ENCODE results near the gene GPATCH8.
"Not testable (repeated sequence)": the region's sequence is repeated elsewhere in the genome, so short reads cannot be mapped to it uniquely, and the experiment has no call there.

Gene GPATCH8

DNA sequence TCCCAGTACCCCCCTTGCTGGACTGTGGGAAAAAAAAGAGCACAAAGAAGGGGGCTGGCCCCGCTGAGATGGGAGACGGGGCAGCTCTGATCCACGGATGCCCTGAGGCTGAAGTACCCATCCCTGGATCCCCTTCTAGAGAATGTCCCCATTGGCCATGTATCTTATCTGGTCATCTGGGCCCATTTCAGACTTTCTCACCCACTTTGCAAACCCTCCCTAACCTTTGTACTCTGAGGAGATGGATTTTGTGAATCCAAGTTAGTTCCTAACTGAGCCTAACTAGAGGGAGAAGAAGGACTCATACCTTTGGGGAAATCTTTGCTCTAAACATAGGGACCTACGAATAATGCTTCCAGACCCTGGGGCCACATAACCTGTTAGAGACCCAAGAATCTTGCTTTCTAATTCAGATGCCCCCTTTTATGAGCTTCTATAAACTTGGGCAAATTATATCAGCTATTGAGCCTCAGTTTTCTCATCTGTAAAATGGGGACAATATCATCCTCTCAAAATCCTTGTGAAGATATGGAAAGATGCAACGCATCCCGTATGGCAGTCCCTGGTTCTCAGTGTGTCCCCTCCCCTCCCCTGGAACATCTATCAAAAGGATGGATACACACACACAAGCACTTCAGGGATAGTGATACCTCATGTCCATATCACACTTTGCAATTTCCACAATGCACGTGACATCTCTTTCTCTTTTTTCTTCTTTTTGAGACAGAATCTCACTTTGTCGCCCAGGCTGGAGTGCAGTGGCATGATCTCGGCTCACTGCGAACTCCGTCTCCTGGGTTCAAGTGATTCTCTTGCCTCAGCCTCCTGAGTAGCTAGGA lies 37.3 kb upstream of the GPATCH8 start:
- Histone ChIP-seq H3K4me1 (ENCODE audit: control insufficient read depth, insufficient read depth, low read length) (peaks cover 4% of the 10 kb centered on the region), H3K27me3 (ENCODE audit: control insufficient read depth in 1 of 2, insufficient read depth in 2 of 2, low read length in 2 of 2) (peaks cover 0 to 9% of the 10 kb centered on the region in 2 donors), H3K9ac (ENCODE audit: low read length in 2 of 2) (no peak overlapping the region), H3K4me3 (ENCODE audit: low read length in 2 of 2) (no peak overlapping the region), H3K9me3 (ENCODE audit: control insufficient read depth in 2 of 2, low read length in 2 of 2) (no peaks in the 10 kb centered on the region), H3K27ac (ENCODE audit: low read length) (no peak overlapping the region), H3K36me3 (ENCODE audit: control insufficient read depth in 2 of 2, insufficient read depth in 2 of 2, low read length in 2 of 2) (no peaks in the 10 kb centered on the region)

DNA sequence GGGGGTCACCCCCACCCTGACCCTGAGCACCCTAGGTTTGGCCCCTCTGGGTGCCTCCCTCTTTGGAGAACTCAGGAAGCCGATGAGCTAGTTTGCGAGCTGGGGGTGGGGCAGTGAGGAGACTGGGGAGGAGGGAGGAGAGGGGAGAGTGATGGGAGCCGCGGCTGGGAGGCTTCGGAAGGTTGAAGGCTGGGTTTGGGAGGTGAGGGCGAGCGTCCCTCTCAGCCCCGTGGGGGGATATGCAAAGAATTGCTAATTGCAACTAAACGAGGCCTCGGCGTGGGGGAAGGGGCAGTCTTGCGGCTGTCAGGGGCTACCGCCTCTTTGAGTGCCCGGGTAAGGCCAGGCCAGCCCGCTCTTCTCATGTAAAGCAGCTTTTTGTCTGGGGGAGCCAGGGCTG lies 36.5 kb upstream of the GPATCH8 start:
- no peaks in the 10 kb centered on the region for H3K9me3 ChIP-seq (ENCODE audit: control insufficient read depth in 2 of 2, low read length in 2 of 2)
- H3K36me3 ChIP-seq (ENCODE audit: control insufficient read depth in 2 of 2, insufficient read depth in 2 of 2, low read length in 2 of 2): no peaks in the 10 kb centered on the region
- peaks cover 4% of the 10 kb centered on the region for H3K4me1 ChIP-seq (ENCODE audit: control insufficient read depth, insufficient read depth, low read length)
- no peak overlapping the region for H3K9ac ChIP-seq (ENCODE audit: low read length in 2 of 2)
- no peak overlapping the region for H3K4me3 ChIP-seq (ENCODE audit: low read length in 2 of 2)
- peaks cover 0 to 9% of the 10 kb centered on the region in 2 donors for H3K27me3 ChIP-seq (ENCODE audit: control insufficient read depth in 1 of 2, insufficient read depth in 2 of 2, low read length in 2 of 2)
- H3K27ac ChIP-seq (ENCODE audit: low read length): no peak overlapping the region

- peaks cover 13% of the 10 kb centered on the region for H3K4me1 ChIP-seq (ENCODE audit: control insufficient read depth, insufficient read depth, low read length)
- not testable (repeated sequence) for H3K9ac ChIP-seq (ENCODE audit: low read length in 2 of 2); H3K36me3 ChIP-seq (ENCODE audit: control insufficient read depth in 2 of 2, insufficient read depth in 2 of 2, low read length in 2 of 2); H3K27me3 ChIP-seq (ENCODE audit: control insufficient read depth in 1 of 2, insufficient read depth in 2 of 2, low read length in 2 of 2); H3K4me3 ChIP-seq (ENCODE audit: low read length in 2 of 2); H3K27ac ChIP-seq (ENCODE audit: low read length); H3K9me3 ChIP-seq (ENCODE audit: control insufficient read depth in 2 of 2, low read length in 2 of 2)
These were observed 34.7 kb upstream of the GPATCH8 start for GRCh38 chr17:44537922-44538321.

DNA sequence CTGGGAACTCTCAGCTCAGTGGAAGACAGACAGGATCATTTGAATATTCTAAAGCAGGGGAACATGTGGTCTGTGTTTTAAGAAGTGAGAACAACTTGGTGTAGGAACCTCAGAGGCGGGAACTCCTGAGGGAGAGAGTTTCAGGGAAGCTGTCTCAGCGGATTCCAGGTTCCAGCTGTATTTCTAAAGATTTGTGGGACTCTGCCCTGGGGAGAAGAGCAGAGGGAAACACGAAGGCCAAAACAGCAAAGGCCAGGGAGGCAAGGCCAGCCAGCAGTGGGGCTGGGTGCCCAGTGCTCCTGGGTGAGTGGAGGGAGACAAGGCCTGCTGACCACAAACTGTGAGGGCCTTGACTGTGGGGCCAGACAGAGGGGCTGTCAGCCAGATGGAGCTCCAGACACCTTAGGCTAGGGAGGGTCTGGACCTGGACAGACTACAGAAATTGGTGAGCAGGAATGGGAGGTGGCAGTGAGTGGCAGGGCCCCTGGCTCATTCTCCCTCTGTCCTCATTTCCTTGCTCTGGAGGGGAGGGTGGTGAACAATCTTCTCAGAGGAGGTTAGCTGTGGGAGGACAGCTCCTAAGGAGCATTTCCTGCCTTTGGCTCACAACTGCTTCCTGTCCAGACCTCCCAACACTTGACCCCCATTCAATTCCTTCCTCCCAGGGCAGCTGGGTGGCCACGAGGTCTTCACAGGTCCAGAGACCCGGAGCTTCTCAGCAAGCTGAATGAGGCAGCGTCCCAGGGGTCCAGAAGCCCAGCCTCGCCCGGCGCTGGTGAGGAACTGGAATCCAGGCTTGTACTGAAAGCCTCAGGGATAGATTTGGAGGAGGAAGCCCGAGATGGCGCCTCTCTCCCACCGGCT lies 33.1 kb upstream of the GPATCH8 start:
- Histone ChIP-seq H3K4me1 (ENCODE audit: control insufficient read depth, insufficient read depth, low read length) (peaks cover 13% of the 10 kb centered on the region), H3K36me3 (ENCODE audit: control insufficient read depth in 2 of 2, insufficient read depth in 2 of 2, low read length in 2 of 2) (no peaks in the 10 kb centered on the region), H3K27ac (ENCODE audit: low read length) (no peak overlapping the region), H3K9me3 (ENCODE audit: control insufficient read depth in 2 of 2, low read length in 2 of 2) (no peaks in the 10 kb centered on the region), H3K27me3 (ENCODE audit: control insufficient read depth in 1 of 2, insufficient read depth in 2 of 2, low read length in 2 of 2) (peaks cover 0 to 2% of the 10 kb centered on the region in 2 donors), H3K4me3 (ENCODE audit: low read length in 2 of 2) (no peak overlapping the region), H3K9ac (ENCODE audit: low read length in 2 of 2) (no peak overlapping the region)

DNA sequence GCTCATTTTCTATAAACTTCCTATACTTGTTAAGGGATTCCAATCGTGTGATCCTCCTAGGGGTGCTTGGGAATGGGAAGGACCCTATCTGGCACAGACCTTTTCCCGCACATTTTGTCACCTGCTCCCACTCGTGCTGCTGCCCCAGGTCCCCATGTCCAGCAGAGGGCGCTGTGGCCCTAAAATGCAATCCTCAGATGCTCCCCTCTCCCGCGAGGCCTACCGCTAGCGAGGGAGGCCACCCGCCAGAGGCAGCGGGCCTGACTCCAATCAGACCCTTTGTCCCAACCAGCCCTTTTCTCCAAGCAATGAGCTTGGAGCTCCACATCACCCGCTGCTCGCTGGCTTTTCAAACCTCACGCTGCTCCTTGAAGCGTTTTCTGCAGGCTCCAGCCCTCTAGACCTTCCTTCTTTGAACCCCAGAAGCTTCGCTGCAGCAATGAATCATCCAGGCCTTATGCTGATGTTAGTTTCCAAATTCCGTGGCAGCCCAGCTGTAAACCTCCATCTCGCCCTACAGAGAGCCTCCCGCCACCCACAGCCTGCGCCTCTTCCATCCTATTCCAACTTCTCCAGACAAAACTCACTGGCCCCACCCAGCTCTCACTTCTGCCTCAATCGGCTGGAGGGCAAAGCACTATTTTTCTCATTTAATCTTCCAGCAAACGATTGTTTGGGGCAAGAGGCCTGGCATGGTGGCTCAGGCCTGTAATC lies 30.5 kb upstream of the GPATCH8 start:
- Histone ChIP-seq H3K9ac (ENCODE audit: low read length in 2 of 2) (peak overlapping the region; percentile 34 to 62), H3K27me3 (ENCODE audit: control insufficient read depth in 1 of 2, insufficient read depth in 2 of 2, low read length in 2 of 2) (no peaks in the 10 kb centered on the region), H3K4me3 (ENCODE audit: low read length in 2 of 2) (peak overlapping the region; percentile 36 to 54), H3K27ac (ENCODE audit: low read length) (peak overlapping the region; percentile 31), H3K36me3 (ENCODE audit: control insufficient read depth in 2 of 2, insufficient read depth in 2 of 2, low read length in 2 of 2) (no peaks in the 10 kb centered on the region), H3K9me3 (ENCODE audit: control insufficient read depth in 2 of 2, low read length in 2 of 2) (no peaks in the 10 kb centered on the region), H3K4me1 (ENCODE audit: control insufficient read depth, insufficient read depth, low read length) (peaks cover 13% of the 10 kb centered on the region)

DNA sequence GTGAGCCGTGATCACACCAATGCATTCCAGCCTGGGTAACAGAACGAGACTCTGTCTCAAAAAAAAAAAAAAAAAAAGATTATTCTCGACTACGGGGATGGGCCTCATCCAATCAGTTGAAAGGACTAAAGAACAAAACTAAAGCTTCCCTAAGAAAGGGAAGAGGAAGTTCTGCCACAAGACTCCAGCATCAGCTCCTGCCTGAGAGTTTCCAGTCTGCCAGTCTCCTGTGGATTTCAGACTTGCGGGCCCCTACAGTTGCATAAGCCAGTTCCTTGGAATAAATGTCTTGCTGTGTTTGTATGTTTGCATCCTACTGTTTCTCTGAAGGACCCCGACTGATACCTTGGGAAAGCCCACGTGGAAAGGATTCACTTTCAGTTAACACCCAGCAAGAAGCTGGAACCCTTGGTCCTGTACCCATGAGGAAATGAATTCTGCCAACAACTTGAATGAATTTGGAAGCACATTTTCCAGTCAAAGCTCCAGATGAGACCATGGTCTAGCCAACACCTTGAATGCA lies 27.8 kb upstream of the GPATCH8 start:
- H3K9me3 ChIP-seq (ENCODE audit: control insufficient read depth in 2 of 2, low read length in 2 of 2): no peaks in the 10 kb centered on the region
- no peaks in the 10 kb centered on the region for H3K36me3 ChIP-seq (ENCODE audit: control insufficient read depth in 2 of 2, insufficient read depth in 2 of 2, low read length in 2 of 2)
- peaks cover 9% of the 10 kb centered on the region for H3K4me1 ChIP-seq (ENCODE audit: control insufficient read depth, insufficient read depth, low read length)
- H3K27me3 ChIP-seq (ENCODE audit: control insufficient read depth in 1 of 2, insufficient read depth in 2 of 2, low read length in 2 of 2): no peaks in the 10 kb centered on the region
- no peak overlapping the region for H3K9ac ChIP-seq (ENCODE audit: low read length in 2 of 2)
- H3K27ac ChIP-seq (ENCODE audit: low read length): no peak overlapping the region
- H3K4me3 ChIP-seq (ENCODE audit: low read length in 2 of 2): no peak overlapping the region

GRCh38 chr17:44529864-44530263 lies 26.7 kb upstream of the GPATCH8 start:
- H3K9ac ChIP-seq (ENCODE audit: low read length in 2 of 2): no peak overlapping the region
- no peak overlapping the region for H3K4me3 ChIP-seq (ENCODE audit: low read length in 2 of 2)
- H3K9me3 ChIP-seq (ENCODE audit: control insufficient read depth in 2 of 2, low read length in 2 of 2): no peaks in the 10 kb centered on the region
- H3K36me3 ChIP-seq (ENCODE audit: control insufficient read depth in 2 of 2, insufficient read depth in 2 of 2, low read length in 2 of 2): no peaks in the 10 kb centered on the region
- H3K27me3 ChIP-seq (ENCODE audit: control insufficient read depth in 1 of 2, insufficient read depth in 2 of 2, low read length in 2 of 2): no peaks in the 10 kb centered on the region
- peaks cover 9% of the 10 kb centered on the region for H3K4me1 ChIP-seq (ENCODE audit: control insufficient read depth, insufficient read depth, low read length)
- H3K27ac ChIP-seq (ENCODE audit: low read length): no peak overlapping the region

DNA sequence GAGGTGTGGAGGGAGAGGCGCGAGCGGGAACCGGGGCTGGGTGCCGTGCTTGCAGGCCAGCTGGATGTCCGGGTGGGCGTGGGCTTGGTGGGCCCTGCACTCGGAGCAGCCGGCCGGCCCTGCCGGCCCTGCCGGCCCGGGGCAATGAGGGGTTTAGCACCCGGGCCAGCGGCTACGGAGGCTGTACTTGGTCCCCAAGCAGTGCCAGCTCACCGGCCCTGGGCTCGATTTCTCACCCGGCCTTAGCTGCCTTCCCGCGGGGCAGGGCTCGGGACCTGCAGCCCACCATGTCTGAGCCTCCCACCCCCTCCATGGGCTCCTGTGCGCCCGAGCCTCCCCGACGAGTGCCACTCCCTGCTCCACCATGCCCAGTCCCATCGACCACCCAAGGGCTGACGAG lies 24.7 kb upstream of the GPATCH8 start:
- Histone ChIP-seq H3K4me3 (ENCODE audit: low read length in 2 of 2) (no peak overlapping the region), H3K36me3 (ENCODE audit: control insufficient read depth in 2 of 2, insufficient read depth in 2 of 2, low read length in 2 of 2) (no peaks in the 10 kb centered on the region), H3K9ac (ENCODE audit: low read length in 2 of 2) (no peak overlapping the region), H3K27ac (ENCODE audit: low read length) (no peak overlapping the region), H3K27me3 (ENCODE audit: control insufficient read depth in 1 of 2, insufficient read depth in 2 of 2, low read length in 2 of 2) (no peaks in the 10 kb centered on the region), H3K4me1 (ENCODE audit: control insufficient read depth, insufficient read depth, low read length) (no peaks in the 10 kb centered on the region), H3K9me3 (ENCODE audit: control insufficient read depth in 2 of 2, low read length in 2 of 2) (no peaks in the 10 kb centered on the region)

DNA sequence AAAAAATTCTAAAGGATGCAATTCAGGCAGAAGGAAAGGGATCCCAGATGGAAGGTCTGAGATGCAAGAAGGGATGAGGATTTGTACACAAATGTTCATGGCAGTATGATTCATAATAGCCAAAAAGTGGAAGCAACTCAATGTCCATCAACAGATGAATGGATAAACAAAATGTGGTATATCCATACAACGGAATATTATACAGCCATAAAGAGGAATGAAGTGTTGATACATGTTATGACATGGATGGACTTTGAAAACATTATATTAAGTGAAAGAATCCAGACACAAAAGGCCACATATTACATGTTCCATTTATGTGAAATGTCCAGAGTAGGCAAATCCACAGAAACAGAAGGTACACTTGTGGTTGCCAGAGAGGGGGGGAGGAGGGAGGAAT lies 23.9 kb upstream of the GPATCH8 start:
- Histone ChIP-seq H3K4me1 (ENCODE audit: control insufficient read depth, insufficient read depth, low read length) (no peaks in the 10 kb centered on the region), H3K9ac (ENCODE audit: low read length in 2 of 2) (no peak overlapping the region), H3K4me3 (ENCODE audit: low read length in 2 of 2) (no peak overlapping the region), H3K27me3 (ENCODE audit: control insufficient read depth in 1 of 2, insufficient read depth in 2 of 2, low read length in 2 of 2) (no peaks in the 10 kb centered on the region), H3K27ac (ENCODE audit: low read length) (no peak overlapping the region), H3K36me3 (ENCODE audit: control insufficient read depth in 2 of 2, insufficient read depth in 2 of 2, low read length in 2 of 2) (no peaks in the 10 kb centered on the region), H3K9me3 (ENCODE audit: control insufficient read depth in 2 of 2, low read length in 2 of 2) (no peaks in the 10 kb centered on the region)

DNA sequence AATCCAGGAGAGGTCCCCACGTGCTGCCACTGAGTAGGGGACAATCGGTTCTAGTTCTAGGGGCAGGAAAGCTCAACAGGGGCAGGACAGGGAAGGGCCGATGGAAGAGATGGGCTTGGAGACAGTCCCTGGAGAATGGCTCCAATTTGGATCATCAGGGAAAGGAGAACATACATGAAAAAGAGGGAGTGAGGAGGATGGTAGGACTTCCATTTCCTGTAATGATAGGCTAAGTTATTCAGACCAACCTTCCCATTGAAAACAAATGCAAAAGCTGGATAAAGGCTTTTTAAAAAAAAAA lies 20.4 kb upstream of the GPATCH8 start:
- Histone ChIP-seq H3K27ac (ENCODE audit: low read length) (no peak overlapping the region), H3K27me3 (ENCODE audit: control insufficient read depth in 1 of 2, insufficient read depth in 2 of 2, low read length in 2 of 2) (peaks cover 0 to 3% of the 10 kb centered on the region in 2 donors), H3K9me3 (ENCODE audit: control insufficient read depth in 2 of 2, low read length in 2 of 2) (no peaks in the 10 kb centered on the region), H3K9ac (ENCODE audit: low read length in 2 of 2) (no peak overlapping the region), H3K4me1 (ENCODE audit: control insufficient read depth, insufficient read depth, low read length) (no peaks in the 10 kb centered on the region), H3K36me3 (ENCODE audit: control insufficient read depth in 2 of 2, insufficient read depth in 2 of 2, low read length in 2 of 2) (no peaks in the 10 kb centered on the region), H3K4me3 (ENCODE audit: low read length in 2 of 2) (no peak overlapping the region)
